HG03457 (cell line): Measurements from ENCODE around the gene SLC25A1.

Experiments
- ATAC-seq: cut with Tn5 transposase; IDR thresholded peaks from one replicate; pipeline ENCODE4 v1.9.1; 2021; ENCODE audit warnings: moderate number of reproducible peaks; ENCODE audit not compliant: unreplicated experiment

Gene SLC25A1

GRCh38 chr22:19182472-19183157 is 4.1 kb upstream of the SLC25A1 start:
- no peak for ATAC-seq

GRCh38 chr22:19181786-19182471 is 3.4 kb upstream of the SLC25A1 start:
- ATAC-seq = no peak

- ATAC-seq = no peak
These were observed 2.3 kb upstream of the SLC25A1 start for GRCh38 chr22:19180740-19181410.

GRCh38 chr22:19180234-19180633 is 1.7 kb upstream of the SLC25A1 start:
- no peak for ATAC-seq

GRCh38 chr22:19179497-19180048 is 1.0 kb upstream of the SLC25A1 start:
- no peak for ATAC-seq

GRCh38 chr22:19178065-19178656 is 375 bp downstream of the SLC25A1 start:
- ATAC-seq = peak; percentile 21

GRCh38 chr22:19177164-19178064 is 1.1 kb downstream of the SLC25A1 start:
- no peak for ATAC-seq

GRCh38 chr22:19176732-19177131 is 1.8 kb downstream of the SLC25A1 start:
- ATAC-seq = no peak

- no peak for ATAC-seq
These were observed 2.3 kb downstream of the SLC25A1 start for GRCh38 chr22:19176175-19176643.

GRCh38 chr22:19175602-19176174 is 2.8 kb downstream of the SLC25A1 start:
- ATAC-seq = no peak

- no peak for ATAC-seq
These were observed 3.4 kb downstream of the SLC25A1 start for GRCh38 chr22:19175026-19175601.

GRCh38 chr22:19174106-19175025 is 4.2 kb downstream of the SLC25A1 start:
- no peak for ATAC-seq

- no peak for ATAC-seq
These were observed 5.2 kb downstream of the SLC25A1 start for GRCh38 chr22:19173047-19174035.

- ATAC-seq = no peak
These were observed 6.1 kb downstream of the SLC25A1 start for GRCh38 chr22:19172213-19173046.

GRCh38 chr22:19169947-19170318 is 8.6 kb downstream of the SLC25A1 start:
- no peak for ATAC-seq
